Measurements from ENCODE around the gene TAGLN3.

GRCh38 chr3:112047264-112047663 lies 48.5 kb downstream of the TAGLN3 start:
- TF ChIP-seq EZH2 (IDR thresholded peaks at IDR 0.05; ENCODE audit: insufficient read depth, poor library complexity, severe bottlenecking) (no peak), EZH2phosphoT487 (IDR thresholded peaks at IDR 0.05; ENCODE audit: insufficient read depth, low read depth) (no peak)
